Activated CD4-positive, alpha-beta T cell treated with anti-CD3 and anti-CD28 coated beads, Interleukin-2, amount 10 ng/mL, durations not matched to agents 24 days and 14 days (primary cell): Measurements from ENCODE around the gene APH1B. TPM values are rescaled to one million over a fixed set of nuclear protein-coding genes. Genes with fewer than 3 reads are reported as not detected.
A peak's percentile ranks its signal among the peaks of the same experiment; 100 is the strongest.
"Not testable (repeated sequence)": the region's sequence is repeated elsewhere in the genome, so short reads cannot be mapped to it uniquely, and the experiment has no call there.

Experiments used
- DNase-seq: peaks from one replicate; pipeline ENCODE4 v3.0.0; 2022
- H3K27ac Mint-ChIP-seq: one replicate; pipeline ENCODE4 v1.8.0; 2022; ENCODE audit warnings: mild to moderate bottlenecking, mixed read lengths
- H3K27me3 Mint-ChIP-seq: one replicate; pipeline ENCODE4 v1.8.0; 2022; ENCODE audit warnings: mixed read lengths
- H3K36me3 Mint-ChIP-seq: one replicate; pipeline ENCODE4 v1.8.0; 2022; ENCODE audit warnings: low read depth, mild to moderate bottlenecking, mixed read lengths
- H3K4me1 Mint-ChIP-seq: one replicate; pipeline ENCODE4 v1.8.0; 2021; ENCODE audit warnings: mixed read lengths
- H3K4me3 Mint-ChIP-seq: one replicate; pipeline ENCODE4 v1.8.0; 2022; ENCODE audit warnings: mild to moderate bottlenecking, moderate library complexity, mixed read lengths
- H3K9me3 Mint-ChIP-seq: one replicate; pipeline ENCODE4 v1.8.0; 2021; ENCODE audit warnings: mixed read lengths
- intact Hi-C: fragments of 100-400 bp; cut with micrococcal nuclease; formaldehyde crosslinking; loops from one replicate; pipeline ENCODE4 v1.15.1; 2023
- total RNA-seq: library from RNA; stranded (reverse); gene quantifications from 2 replicates; pipeline ENCODE4 v1.2.3, GENCODE V29; 2022

The APH1B gene
- total RNA-seq, result 3.7 and 3.8 TPM in 2 replicates

DNA sequence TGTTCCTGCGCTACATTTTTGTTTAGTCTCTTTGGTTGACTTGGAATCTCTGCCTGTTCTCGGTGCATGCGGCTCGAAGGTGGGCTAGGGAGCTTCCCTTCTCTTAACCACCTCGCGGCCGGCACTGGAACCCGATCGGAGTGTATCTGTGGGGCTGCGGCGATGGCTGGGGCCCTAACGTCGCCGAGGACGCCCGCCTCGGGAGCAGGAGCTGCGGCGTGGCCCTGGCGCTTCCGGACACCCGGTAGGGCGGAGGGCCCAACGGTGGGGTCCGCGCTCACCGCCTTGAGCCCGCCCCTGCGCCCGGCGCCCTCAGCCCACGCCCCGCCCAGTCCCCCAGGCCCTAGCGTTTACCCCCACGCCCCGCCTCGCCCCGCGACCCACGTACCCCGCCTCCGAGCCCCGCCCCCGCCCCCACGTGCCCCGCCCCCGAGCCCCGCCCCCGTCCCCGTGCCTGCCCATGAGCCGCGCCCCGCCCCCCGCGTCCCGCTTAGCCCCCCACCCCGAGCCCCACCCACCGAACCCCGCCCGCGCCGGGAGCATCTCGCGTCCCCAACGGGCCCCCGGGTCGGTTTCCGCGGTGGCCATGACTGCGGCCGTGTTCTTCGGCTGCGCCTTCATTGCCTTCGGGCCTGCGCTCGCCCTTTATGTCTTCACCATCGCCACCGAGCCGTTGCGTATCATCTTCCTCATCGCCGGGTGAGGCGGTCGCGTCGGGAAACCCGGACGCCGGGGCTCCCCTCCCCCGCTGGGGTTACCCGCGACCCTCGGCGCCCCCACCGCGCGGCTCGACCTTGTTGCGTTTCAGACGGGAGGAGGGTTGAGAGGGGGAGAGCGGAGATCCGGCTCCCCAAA, at the start of gene APH1B:
APH1B (plus strand) TSS at position 568 of the 855 bp plus-strand sequence; CDS start at position 587, 19 bp downstream.
- peak; percentile 95 for DNase-seq
- Mint-ChIP-seq H3K4me1 (peaks cover 30% of the 10 kb centered on the region), H3K36me3 (peaks cover 27% of the 10 kb centered on the region), H3K27ac (peak within 1 kb of the TSS; percentile 89), H3K9me3 (no peaks in the 10 kb centered on the region), H3K27me3 (no peaks in the 10 kb centered on the region), H3K4me3 (peak within 1 kb of the TSS; percentile 93)
- intact Hi-C loops, result loop anchor here (1.0 to 5.0 kb wide), 3 partner anchors 88 to 230 kb away; partner anchors contain the start of genes RAB8B and RPS27L

DNA sequence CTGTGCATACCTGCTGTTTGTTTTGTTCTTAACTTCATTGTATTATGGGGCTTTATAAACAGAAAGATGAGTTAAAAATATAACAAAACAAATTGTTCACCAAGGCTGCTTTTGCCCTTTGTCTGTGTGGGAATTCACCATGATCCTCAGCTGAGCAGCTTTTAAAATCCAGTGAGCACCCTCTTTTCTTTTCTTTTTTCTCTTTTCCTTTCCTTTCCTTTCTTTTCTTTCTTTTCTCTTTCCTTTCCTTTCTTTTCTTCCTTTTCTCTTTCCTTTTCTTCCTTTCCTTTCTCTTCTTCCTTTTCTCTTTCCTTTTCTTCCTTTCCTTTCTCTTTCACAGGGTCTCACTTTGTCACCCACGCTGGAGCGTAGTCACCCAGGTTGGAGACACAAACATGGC, 49.7 kb upstream of the APH1B start:
- Mint-ChIP-seq H3K27me3 (no peaks in the 10 kb centered on the region), H3K4me3 (peak overlapping the region; percentile 22), H3K9me3 (no peaks in the 10 kb centered on the region), H3K27ac (peak overlapping the region; percentile 68), H3K4me1 (peaks cover 41% of the 10 kb centered on the region), H3K36me3 (peaks cover 38% of the 10 kb centered on the region)
- intact Hi-C loops, result no loop called here
- no peak for DNase-seq

DNA sequence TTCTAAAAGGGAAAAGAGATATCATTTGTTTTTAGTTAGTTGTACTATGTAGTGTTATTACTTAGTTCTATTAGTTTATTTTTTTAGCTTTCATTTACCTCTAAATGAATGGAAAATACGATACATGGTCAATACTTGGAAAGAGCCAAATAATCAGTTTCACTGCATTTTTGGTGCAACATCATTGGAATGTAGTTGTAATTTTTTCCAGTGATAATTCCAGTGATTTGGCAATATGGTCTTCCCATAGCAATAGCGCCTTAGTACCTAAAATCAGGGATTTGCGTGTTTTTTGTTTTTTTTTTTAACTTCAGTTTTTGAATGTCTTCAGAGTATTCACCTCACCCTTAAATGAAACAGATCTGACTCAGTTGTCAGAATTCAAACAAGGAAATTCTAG, 46.2 kb upstream of the APH1B start:
- Mint-ChIP-seq H3K27me3 (no peaks in the 10 kb centered on the region), H3K4me1 (peaks cover 48% of the 10 kb centered on the region), H3K27ac (peak overlapping the region; percentile 10), H3K36me3 (peaks cover 40% of the 10 kb centered on the region), H3K4me3 (peak overlapping the region; percentile 18), H3K9me3 (no peaks in the 10 kb centered on the region)
- DNase-seq, result no peak
- intact Hi-C loops, result no loop called here

DNA sequence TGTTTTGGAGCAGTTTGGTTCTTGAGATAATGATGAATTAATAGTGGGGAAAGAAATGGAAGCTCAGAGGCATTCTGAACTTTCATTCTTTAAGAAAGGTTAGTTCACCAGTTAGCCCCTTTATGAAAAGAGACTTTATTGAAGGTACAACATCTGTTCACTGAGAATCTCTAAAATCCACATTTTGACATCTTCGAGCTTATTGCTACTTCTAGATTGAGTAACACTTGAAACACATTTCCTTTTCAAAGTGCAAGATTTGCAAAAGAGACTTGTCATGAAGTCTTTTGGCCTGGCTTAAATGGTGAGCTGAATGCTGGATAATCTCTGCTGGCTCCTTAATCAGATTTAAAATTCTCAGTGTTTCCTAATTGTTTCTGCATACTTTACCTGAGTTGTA, 45.7 kb upstream of the APH1B start:
- peaks cover 36% of the 10 kb centered on the region for H3K36me3 Mint-ChIP-seq
- H3K27ac Mint-ChIP-seq, result peak overlapping the region; percentile 10
- peaks cover under 1% of the 10 kb centered on the region for H3K9me3 Mint-ChIP-seq
- H3K4me1 Mint-ChIP-seq, result peaks cover 45% of the 10 kb centered on the region
- intact Hi-C loops, result loop anchor here (1.0 to 2.0 kb wide), 2 partner anchors 19 to 43 kb away; partner anchors contain the start of gene RAB8B
- H3K4me3 Mint-ChIP-seq, result peak overlapping the region; percentile 18
- H3K27me3 Mint-ChIP-seq, result no peaks in the 10 kb centered on the region
- DNase-seq, result no peak

DNA sequence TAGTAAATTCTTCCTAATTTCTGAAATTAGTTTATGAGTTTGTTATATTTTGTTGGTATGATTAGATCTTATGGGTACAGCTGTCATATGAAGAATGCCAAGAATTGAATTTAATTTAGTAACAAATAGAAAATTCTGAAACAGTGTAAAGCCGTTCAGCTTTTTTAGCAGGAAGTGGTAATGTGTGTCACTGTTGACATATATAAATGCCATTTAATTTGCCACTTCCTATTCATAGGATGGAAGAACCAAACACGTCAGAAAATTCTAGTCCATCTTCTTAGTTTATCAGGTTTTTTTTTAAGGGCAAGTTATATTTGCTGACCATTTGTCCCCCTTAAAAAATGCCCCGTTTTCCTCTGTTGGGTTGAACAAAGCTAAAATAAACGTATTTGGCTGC, 45.0 kb upstream of the APH1B start:
- Mint-ChIP-seq H3K4me1 (peaks cover 47% of the 10 kb centered on the region), H3K36me3 (peaks cover 38% of the 10 kb centered on the region), H3K27me3 (no peaks in the 10 kb centered on the region), H3K4me3 (peak overlapping the region; percentile 49), H3K9me3 (peaks cover 7% of the 10 kb centered on the region), H3K27ac (peak overlapping the region; percentile 62)
- intact Hi-C loops, result loop anchor here (1.0 to 2.0 kb wide), 2 partner anchors 20 to 44 kb away; partner anchors contain the start of gene RAB8B
- DNase-seq, result no peak

DNA sequence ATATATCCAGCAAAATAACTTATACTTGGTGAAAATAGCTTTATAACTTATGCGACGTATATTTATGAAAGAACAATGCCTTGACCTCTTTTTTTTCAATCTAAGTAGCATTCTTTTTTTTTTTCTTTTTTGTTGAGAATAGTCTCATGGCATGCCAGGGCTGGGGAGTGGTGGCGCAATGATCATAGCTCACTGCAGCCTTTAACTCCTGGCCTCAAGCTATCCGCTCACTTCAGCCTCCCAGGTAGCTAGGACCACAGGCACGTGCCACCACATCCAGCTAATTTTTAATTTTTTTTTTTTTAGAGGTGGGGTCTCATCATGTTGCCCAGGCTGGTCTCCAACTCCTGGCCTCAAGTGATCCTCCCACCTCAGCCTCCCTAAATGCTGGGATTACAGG, 44.5 kb upstream of the APH1B start:
- Mint-ChIP-seq H3K4me3 (no peak overlapping the region), H3K36me3 (peaks cover 39% of the 10 kb centered on the region), H3K27ac (no peak overlapping the region), H3K4me1 (peaks cover 49% of the 10 kb centered on the region), H3K27me3 (no peaks in the 10 kb centered on the region), H3K9me3 (peaks cover 7% of the 10 kb centered on the region)
- intact Hi-C loops, result loop anchor here (1.0 to 2.0 kb wide), 2 partner anchors 21 to 44 kb away; partner anchors contain the start of gene RAB8B
- no peak for DNase-seq

DNA sequence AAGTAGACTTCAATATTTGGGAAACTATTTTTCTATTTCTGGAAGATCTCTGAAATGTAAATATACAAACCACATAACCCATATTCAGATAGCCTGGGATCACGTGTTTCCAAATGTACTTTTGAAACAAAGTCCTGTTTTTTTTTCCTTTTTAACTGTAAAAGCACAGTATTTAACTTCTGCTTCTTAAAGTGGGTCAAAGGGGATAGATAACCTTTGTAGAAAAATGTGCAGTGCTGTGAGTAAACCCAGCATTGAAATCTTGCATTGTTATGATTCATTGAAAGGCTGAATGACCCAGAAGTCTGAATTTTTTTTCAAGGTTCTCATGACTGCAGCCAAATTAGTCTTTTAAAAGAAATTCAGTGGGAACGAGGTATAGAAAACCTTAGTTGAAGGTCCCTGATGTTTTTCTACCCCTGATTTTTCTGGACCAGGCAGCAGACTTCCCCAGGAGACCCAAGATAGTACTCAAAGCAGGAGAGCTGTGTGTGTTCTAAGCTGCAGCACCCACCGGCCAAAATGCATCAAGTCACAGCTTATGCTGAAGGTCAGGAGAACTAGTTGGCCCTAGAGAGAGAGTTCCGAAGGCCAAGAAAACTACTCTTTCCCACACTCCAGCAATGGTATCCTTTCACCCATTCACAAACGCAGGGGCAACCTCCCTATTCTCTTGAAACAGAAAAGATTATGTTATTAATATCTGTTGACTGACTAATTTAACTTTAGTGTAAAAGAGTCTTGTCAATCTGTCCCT, 43.6 kb upstream of the APH1B start:
- peaks cover 40% of the 10 kb centered on the region for H3K36me3 Mint-ChIP-seq
- no peak for DNase-seq
- H3K27me3 Mint-ChIP-seq, result no peaks in the 10 kb centered on the region
- intact Hi-C loops, result loop anchor here (2.0 kb wide), 1 partner anchor 45 kb away; the partner anchor contains the start of gene RAB8B
- H3K9me3 Mint-ChIP-seq, result peaks cover 7% of the 10 kb centered on the region
- H3K4me3 Mint-ChIP-seq, result no peak overlapping the region
- H3K27ac Mint-ChIP-seq, result peak overlapping the region; percentile 66
- H3K4me1 Mint-ChIP-seq, result peaks cover 50% of the 10 kb centered on the region

DNA sequence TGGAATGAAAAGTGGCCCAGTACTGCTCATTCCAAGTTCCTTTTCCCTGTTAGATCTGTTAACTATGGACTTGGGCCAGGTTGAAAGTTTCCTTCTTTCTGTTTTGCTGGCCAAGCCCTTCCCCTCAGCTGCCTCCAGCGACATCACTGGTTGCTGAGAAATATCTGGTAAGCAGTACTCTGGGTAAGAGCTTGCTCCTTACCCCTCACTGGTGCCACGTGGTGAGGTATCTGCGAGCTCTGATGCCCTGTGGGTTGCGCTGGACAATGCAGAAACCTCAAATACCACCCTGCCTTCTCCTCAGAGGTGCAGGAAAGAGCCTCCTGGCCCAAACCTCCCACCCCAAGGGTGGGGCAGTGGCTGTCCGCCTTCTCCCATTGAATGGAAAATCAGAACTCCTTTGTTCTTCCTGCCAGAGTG, 42.9 kb upstream of the APH1B start:
- H3K27ac Mint-ChIP-seq, result peak overlapping the region; percentile 66
- intact Hi-C loops, result no loop called here
- peaks cover 52% of the 10 kb centered on the region for H3K4me1 Mint-ChIP-seq
- no peaks in the 10 kb centered on the region for H3K27me3 Mint-ChIP-seq
- peaks cover 37% of the 10 kb centered on the region for H3K36me3 Mint-ChIP-seq
- no peak overlapping the region for H3K4me3 Mint-ChIP-seq
- DNase-seq, result no peak
- peaks cover 7% of the 10 kb centered on the region for H3K9me3 Mint-ChIP-seq

DNA sequence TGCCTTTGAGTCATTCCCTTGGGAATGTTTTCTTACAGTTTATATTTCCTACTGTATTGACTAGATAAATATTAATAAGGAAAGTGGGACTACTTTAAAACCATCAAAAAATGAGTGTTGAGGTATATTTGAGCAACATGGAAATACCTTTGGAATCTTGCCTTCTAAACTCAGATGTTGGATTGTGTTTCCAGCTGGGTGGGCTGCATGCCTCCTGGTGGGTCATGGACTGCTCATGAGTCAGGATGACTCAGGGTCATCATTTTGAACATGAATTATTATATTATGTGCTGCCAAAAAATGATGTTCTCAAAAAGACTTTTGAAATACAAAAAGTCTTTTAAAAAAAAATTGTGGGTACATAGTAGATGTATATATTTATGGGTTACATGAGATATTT, 41.1 kb upstream of the APH1B start:
- no peak for DNase-seq
- peaks cover 7% of the 10 kb centered on the region for H3K9me3 Mint-ChIP-seq
- H3K4me3 Mint-ChIP-seq, result no peak overlapping the region
- intact Hi-C loops, result no loop called here
- no peak overlapping the region for H3K27ac Mint-ChIP-seq
- H3K36me3 Mint-ChIP-seq, result peaks cover 37% of the 10 kb centered on the region
- no peaks in the 10 kb centered on the region for H3K27me3 Mint-ChIP-seq
- H3K4me1 Mint-ChIP-seq, result peaks cover 53% of the 10 kb centered on the region

DNA sequence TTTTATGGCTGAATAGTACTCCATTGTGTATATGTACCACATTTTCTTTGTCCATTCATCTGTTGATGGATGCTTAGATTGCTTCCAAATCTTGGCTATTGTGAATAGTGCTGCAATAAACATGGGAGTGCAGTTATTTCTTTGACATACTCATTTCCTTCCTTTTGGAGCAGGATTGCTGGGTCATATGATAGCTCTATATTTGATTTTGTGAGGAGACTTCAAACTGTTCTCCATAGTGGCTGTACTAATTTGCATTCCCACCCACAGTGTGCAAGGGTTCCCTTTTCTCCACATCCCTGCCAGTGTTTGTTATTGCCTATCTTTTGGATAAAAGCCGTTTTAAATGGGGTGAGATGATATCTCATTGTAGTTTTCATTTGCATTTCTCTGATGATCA, 40.3 kb upstream of the APH1B start:
- not testable (repeated sequence) for H3K9me3 Mint-ChIP-seq

DNA sequence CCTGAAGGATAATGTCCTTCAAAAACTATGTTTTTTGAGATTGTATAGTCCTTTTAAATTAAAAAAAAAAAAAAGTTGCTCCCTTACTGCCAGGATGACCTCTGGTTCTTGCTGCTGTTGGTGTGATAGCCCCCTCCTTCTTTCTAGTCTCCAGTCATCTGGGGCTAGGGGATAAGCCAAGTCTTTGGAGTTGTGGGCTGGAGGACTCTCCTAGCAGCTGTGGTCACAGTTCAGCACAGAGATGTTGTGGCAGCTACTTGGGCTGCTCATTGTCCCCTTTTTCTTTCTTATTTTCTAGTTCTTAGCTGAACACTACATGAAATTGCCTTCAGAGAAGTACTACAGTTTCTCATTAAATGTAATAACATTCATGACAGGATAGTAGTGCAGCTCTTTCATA, 39.2 kb upstream of the APH1B start:
- Mint-ChIP-seq H3K36me3 (peaks cover 50% of the 10 kb centered on the region), H3K4me1 (peaks cover 49% of the 10 kb centered on the region), H3K27me3 (no peaks in the 10 kb centered on the region), H3K4me3 (no peak overlapping the region), H3K9me3 (peaks cover 7% of the 10 kb centered on the region), H3K27ac (peak overlapping the region; percentile 73)
- DNase-seq, result no peak
- intact Hi-C loops, result no loop called here

More for the DNA sequence above, 40.3 kb upstream of the APH1B start:
- peak overlapping the region; percentile 35 for H3K27ac Mint-ChIP-seq
- peaks cover 42% of the 10 kb centered on the region for H3K36me3 Mint-ChIP-seq
- H3K27me3 Mint-ChIP-seq, H3K4me3 Mint-ChIP-seq, DNase-seq, intact Hi-C loops: not testable (repeated sequence)
- peaks cover 49% of the 10 kb centered on the region for H3K4me1 Mint-ChIP-seq

DNA sequence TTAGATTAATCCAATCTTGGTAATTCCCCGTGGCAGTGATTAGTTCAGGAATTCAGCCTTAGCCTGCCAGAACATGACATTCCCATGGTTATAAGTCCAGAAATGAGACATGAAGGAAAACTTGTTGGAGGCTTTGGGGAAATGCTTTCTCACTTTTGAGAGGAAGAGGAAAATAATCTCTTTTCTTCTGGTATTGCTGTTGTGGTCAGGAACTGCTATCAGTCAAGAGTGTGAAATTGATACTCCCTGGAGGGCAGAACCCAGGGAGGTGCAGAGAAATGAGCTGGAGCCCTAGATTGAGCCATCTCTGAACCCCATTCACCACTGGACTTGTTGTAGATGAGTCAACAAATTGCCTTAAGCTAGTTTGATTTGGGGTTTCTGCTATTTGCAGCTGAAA, 38.6 kb upstream of the APH1B start:
- Mint-ChIP-seq H3K36me3 (peaks cover 53% of the 10 kb centered on the region), H3K9me3 (peaks cover 7% of the 10 kb centered on the region), H3K4me3 (no peak overlapping the region), H3K4me1 (peaks cover 51% of the 10 kb centered on the region), H3K27ac (peak overlapping the region; percentile 34), H3K27me3 (no peaks in the 10 kb centered on the region)
- DNase-seq, result no peak
- intact Hi-C loops, result no loop called here

DNA sequence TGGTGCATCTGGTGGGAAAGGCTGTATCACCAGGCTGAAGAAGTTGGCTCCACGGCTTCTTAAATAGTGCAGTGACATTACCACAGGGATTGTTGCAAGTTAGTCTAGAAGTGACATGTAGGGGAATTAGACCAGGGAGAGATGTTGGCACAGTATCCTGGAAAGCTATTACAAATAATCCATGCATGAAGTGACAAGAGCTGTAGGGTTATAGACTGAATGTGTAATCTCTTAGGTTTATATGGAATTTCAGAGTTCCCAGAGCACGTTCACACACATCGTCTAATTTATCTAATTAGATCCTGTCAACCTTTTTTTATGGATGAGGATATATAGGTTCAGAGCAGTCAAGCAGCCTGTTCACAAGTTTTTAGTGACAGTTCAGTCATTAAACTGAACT, 37.3 kb upstream of the APH1B start:
- Mint-ChIP-seq H3K4me1 (peaks cover 52% of the 10 kb centered on the region), H3K27me3 (no peaks in the 10 kb centered on the region), H3K36me3 (peaks cover 53% of the 10 kb centered on the region), H3K27ac (peak overlapping the region; percentile 13), H3K4me3 (no peak overlapping the region), H3K9me3 (peaks cover 7% of the 10 kb centered on the region)
- intact Hi-C loops, result no loop called here
- no peak for DNase-seq

DNA sequence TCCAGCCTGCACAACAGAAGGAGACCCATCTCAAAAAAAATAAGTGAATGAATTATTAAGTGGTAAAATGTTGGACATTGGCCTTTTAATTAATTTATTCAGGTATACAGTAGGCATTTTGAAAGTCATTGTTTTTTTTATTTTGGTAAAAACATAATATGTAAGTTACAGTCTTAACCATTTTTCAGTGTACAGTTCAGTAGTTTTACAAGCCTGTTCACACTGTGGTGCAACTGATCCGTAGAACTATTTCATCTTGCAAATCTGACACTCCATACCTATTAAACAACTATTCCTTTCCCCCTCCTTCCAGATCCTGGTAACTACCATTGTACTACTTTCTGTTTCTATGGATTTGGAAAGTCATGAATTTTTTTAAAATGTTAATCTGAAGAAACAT, 36.1 kb upstream of the APH1B start:
- Mint-ChIP-seq H3K27ac (no peak overlapping the region), H3K36me3 (peaks cover 57% of the 10 kb centered on the region), H3K4me1 (peaks cover 51% of the 10 kb centered on the region), H3K9me3 (peaks cover 7% of the 10 kb centered on the region), H3K27me3 (no peaks in the 10 kb centered on the region), H3K4me3 (no peak overlapping the region)
- no peak for DNase-seq
- intact Hi-C loops, result no loop called here
